Neutrophil (primary cell): ENCODE data around the gene RBMY1B.
"Not testable (repeated sequence)": the region's sequence is repeated elsewhere in the genome, so short reads cannot be mapped to it uniquely, and the experiment has no call there.

Source experiments
- H3K27ac ChIP-seq: fragments of 200-600 bp; sonication (generic); 2 replicates; pipeline ENCODE4 v1.5.1; 2016; ENCODE audit warnings: mild to moderate bottlenecking, moderate library complexity
- H3K27me3 ChIP-seq: fragments of 200-600 bp; sonication (generic); 2 replicates; pipeline ENCODE4 v1.6.0; 2016; ENCODE audit warnings: mild to moderate bottlenecking
- H3K36me3 ChIP-seq: fragments of 200-600 bp; sonication (generic); 2 replicates; pipeline ENCODE4 v1.5.1; 2017
- H3K4me1 ChIP-seq, 2 experiments: fragments of 200-600 bp in 1 of 2; sonication (generic) in 1 of 2; 1 replicate in 1 of 2; 2 replicates in 1 of 2; pipeline versions ENCODE4 v1.5.1 to v1.6.1; 2013 to 2016; ENCODE audit warnings: low read depth in 1 of 2, low read length in 1 of 2, mild to moderate bottlenecking in 1 of 2, moderate library complexity in 1 of 2; ENCODE audit not compliant: control insufficient read depth in 1 of 2, insufficient read depth in 1 of 2
- H3K4me3 ChIP-seq, 2 experiments: fragments of 200-600 bp in 1 of 2; sonication (generic) in 1 of 2; 1 replicate in 1 of 2; 2 replicates in 1 of 2; pipeline ENCODE4 v1.5.1; 2013 to 2016; ENCODE audit warnings: low read depth in 1 of 2, low read length in 1 of 2, mild to moderate bottlenecking in 1 of 2, moderate library complexity in 1 of 2
- H3K9me3 ChIP-seq: fragments of 200-600 bp; sonication (generic); 2 replicates; pipeline ENCODE4 v1.5.1; 2016
- CTCF ChIP-seq: fragments of 200-600 bp; sonication (generic); IDR thresholded peaks from 2 replicates; pipeline ENCODE4 v1.5.1; 2016; ENCODE audit warnings: antibody characterized with exemption

RBMY1B gene

GRCh38 chrY:21511038-21511437 is at the start of gene RBMY1B:
TSS of gene RBMY1B (plus strand) at chrY:21511338. CDS start at chrY:21513351, 2,013 bp downstream.
- H3K36me3 ChIP-seq, H3K27me3 ChIP-seq, H3K9me3 ChIP-seq, H3K4me1 ChIP-seq, H3K27ac ChIP-seq, H3K4me3 ChIP-seq: not testable (repeated sequence)

GRCh38 chrY:21462915-21463314 is 48.2 kb upstream of the RBMY1B start:
- not testable (repeated sequence) for H3K36me3 ChIP-seq, H3K9me3 ChIP-seq, H3K4me3 ChIP-seq, H3K27ac ChIP-seq, H3K4me1 ChIP-seq, H3K27me3 ChIP-seq

DNA sequence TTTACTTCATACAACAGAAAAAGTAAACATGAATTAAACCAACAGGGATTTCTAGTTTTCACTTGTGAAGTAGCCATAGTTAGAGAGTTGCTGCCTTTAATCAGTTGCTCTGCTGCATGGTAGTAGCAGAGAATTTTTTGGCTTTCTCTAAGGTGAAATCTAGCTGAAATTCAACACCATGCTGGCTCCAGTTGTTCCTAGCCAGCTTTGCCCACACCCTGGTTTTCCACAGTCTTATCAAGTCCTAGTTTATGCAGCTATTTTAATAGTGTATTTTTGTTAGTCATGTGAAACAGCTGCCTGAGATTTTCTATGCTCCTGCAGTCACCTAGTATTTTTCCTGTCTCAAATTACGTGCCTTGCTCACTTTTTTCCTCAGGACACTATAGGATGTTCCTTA is 28.2 kb upstream of the RBMY1B start:
- Histone ChIP-seq H3K4me3 (no peak overlapping the region), H3K4me1 (no peaks in the 10 kb centered on the region), H3K27ac (no peak overlapping the region), H3K36me3 (no peaks in the 10 kb centered on the region), H3K27me3 (no peaks in the 10 kb centered on the region), H3K9me3 (no peaks in the 10 kb centered on the region)
- TF ChIP-seq CTCF = no peak

GRCh38 chrY:21534579-21534978 is 23.4 kb downstream of the RBMY1B start, which contains the start of gene RBMY1A1:
TSS of gene RBMY1A1 (plus strand) at chrY:21534879. CDS start at chrY:21536892, 2,013 bp downstream.
- not testable (repeated sequence) for H3K27ac ChIP-seq, H3K4me3 ChIP-seq, H3K9me3 ChIP-seq, H3K4me1 ChIP-seq, H3K27me3 ChIP-seq, H3K36me3 ChIP-seq

DNA sequence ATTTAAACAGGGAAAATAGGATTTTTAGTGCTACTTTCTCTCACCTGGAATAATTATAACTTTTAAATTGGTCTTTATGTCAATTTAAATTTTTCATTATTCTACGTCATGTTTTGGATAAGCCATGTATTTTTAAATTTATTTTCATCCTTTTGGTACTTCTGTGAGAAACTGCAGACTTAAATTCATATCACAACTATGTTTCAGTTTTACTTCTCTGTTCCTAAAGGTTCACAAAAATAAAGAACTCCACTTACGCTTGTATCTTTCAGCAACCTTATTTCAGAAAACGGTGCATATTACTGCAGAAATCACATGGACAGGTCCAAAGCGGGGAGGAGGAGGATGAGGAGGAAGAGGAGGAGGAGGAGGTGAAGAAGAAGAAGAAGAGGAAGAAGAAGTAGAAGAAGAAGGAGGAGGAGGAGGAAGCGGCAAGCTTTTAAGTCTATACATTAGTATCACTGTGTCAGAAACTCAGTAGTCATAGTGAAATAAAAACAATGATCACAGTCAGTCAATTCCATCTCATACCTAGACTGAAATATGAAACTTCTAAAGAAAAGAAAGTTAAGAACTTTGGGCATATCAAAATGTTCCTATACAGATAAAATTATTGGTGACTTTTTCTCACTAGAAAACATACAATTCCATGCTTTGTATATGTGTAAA is 48.3 kb downstream of the RBMY1B start:
- H3K27ac ChIP-seq, H3K4me3 ChIP-seq, H3K27me3 ChIP-seq, H3K36me3 ChIP-seq, H3K4me1 ChIP-seq, H3K9me3 ChIP-seq: not testable (repeated sequence)
